T47D (cell line): Measurements from ENCODE around the gene BDNF.
A peak's percentile ranks its signal among the peaks of the same experiment; 100 is the strongest.
"Not testable (repeated sequence)": the region's sequence is repeated elsewhere in the genome, so short reads cannot be mapped to it uniquely, and the experiment has no call there.

Experiments
- DNase-seq, 2 experiments: peaks; one replicate each; pipeline versions ENCODE4 v3.0.0 to v3.0.0-alpha.2; 2011 to 2012; ENCODE audit warnings: low read depth in 1 of 2, low spot score in 1 of 2
- JUND ChIP-seq: IDR thresholded peaks from 2 replicates; pipeline ENCODE4 v1.6.1; 2012; ENCODE audit warnings: low read depth
- in situ Hi-C: cut with HindIII; loops from 2 replicates; pipeline ENCODE4 v1.10.0; 2016; ENCODE audit warnings: low sequenced_read_pairs, low pct_unique_long_range_greater_than_20kb

BDNF gene

DNA sequence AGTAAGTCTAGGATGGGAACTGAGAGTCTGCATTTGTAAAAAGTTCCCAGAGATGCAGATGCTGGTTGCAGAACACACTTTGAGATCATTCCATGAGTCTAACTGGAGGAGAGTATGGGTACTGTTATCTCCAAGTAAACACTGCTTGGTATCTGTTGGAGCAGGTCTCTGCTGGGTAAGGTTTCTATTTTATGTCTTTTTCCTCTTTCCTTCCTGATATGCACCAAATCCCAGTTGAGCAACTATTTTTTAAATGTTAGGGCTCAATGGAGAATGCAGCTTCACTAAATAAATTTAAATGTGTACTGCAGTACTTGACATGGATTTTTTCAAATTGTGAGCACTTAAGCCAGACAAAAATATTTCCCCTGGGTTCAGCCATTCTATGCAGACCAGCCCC, 48.5 kb downstream of the BDNF start:
- no peak for DNase-seq
- TF ChIP-seq JUND = no peak
- in situ Hi-C loops = no loop called here

- in situ Hi-C loops = no loop called here
- DNase-seq = no peak
- TF ChIP-seq JUND = no peak
These were observed 49.3 kb downstream of the BDNF start for GRCh38 chr11:27650988-27651387.

DNA sequence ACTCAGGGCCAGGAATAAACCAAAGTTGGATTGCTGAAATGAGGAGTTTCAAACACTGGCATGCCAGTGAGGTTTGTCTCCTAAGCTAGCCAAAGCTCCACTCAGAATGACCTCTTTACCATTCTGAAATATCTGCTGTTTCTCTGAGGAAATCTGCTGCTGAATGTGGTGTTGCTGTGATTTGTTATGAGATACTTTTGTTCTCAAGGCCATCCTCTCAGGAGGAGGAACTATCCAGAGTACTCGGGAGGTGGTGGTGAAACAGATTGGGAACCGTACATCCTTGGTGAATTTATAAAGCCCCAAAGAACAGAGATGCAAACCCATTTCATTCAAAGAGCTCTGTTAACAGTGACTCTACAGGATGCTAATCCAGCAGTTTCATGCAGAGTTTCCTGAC, 50.5 kb downstream of the BDNF start:
- no peak for TF ChIP-seq JUND
- DNase-seq = no peak
- in situ Hi-C loops = no loop called here

GRCh38 chr11:27648840-27649239, 51.4 kb downstream of the BDNF start:
- in situ Hi-C loops = no loop called here
- DNase-seq = no peak
- TF ChIP-seq JUND = no peak

- in situ Hi-C loops = no loop called here
- TF ChIP-seq JUND = no peak
- DNase-seq = no peak
These were observed 54.0 kb downstream of the BDNF start for GRCh38 chr11:27646051-27646818.

GRCh38 chr11:27642954-27643353, 57.3 kb downstream of the BDNF start:
- in situ Hi-C loops = no loop called here
- peak in 1 of 2 experiments; percentile 42 for DNase-seq
- TF ChIP-seq JUND = no peak

- TF ChIP-seq JUND = no peak
- DNase-seq = no peak
- in situ Hi-C loops = no loop called here
These were observed 59.3 kb downstream of the BDNF start for GRCh38 chr11:27640954-27641353.

- no peak for DNase-seq
- no peak for TF ChIP-seq JUND
- in situ Hi-C loops = no loop called here
These were observed 64.7 kb downstream of the BDNF start for GRCh38 chr11:27635567-27636037.

DNA sequence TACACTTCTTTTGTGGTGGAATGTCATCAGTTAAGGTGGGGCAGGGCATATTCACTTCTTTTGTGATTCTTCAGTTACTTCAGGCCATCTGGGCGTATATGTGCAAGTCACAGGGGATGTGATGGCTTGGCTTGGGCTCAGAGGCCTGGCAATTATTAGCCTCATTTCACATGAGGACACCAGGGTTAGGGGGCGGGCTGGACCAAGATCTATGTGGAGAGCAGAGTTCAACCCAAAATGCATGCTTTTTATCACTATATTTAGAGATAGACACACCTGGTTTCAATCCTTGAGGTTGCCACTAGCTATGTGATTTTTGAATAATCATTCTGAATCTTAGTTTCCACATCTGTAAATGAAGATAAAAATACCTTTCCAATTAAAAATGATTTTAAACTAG, 65.5 kb downstream of the BDNF start:
- DNase-seq, in situ Hi-C loops: not testable (repeated sequence)

GRCh38 chr11:27634282-27634681, 66.0 kb downstream of the BDNF start:
- in situ Hi-C loops = not testable (repeated sequence)

DNA sequence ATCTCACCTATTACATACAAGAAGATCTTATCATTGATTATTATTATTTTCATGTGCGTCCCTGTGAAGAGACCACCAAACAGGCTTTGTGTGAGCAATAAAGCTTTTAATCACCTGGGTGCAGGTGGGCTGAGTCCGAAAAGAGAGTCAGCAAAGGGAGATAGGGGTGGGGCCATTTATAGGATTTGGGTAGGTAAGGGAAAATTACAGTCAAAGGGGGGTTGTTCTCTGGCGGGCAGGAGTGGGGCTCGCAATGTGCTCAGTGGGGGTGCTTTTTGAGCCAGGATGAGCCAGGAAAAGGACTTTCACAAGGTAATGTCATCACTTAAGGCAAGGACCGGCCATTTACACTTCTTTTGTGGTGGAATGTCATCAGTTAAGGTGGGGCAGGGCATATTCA, 71.2 kb downstream of the BDNF start:
- DNase-seq, in situ Hi-C loops: not testable (repeated sequence)

More at GRCh38 chr11:27634282-27634681, 66.0 kb downstream of the BDNF start:
- not testable (repeated sequence) for DNase-seq

GRCh38 chr11:27627979-27628378, 72.3 kb downstream of the BDNF start:
- in situ Hi-C loops = no loop called here
- no peak for TF ChIP-seq JUND
- no peak for DNase-seq

- DNase-seq = no peak
- in situ Hi-C loops = no loop called here
- no peak for TF ChIP-seq JUND
These were observed 73.2 kb downstream of the BDNF start for GRCh38 chr11:27626938-27627586.

GRCh38 chr11:27626269-27626937, 73.9 kb downstream of the BDNF start:
- in situ Hi-C loops = no loop called here
- no peak for DNase-seq
- no peak for TF ChIP-seq JUND
